Measurements from ENCODE around the gene WARS2. TPM values are rescaled to one million over a fixed set of nuclear protein-coding genes. Genes with fewer than 3 reads are reported as not detected.

The WARS2 gene
- total RNA-seq, 1 experiment from 2014 or later, result 18.1 TPM

DNA sequence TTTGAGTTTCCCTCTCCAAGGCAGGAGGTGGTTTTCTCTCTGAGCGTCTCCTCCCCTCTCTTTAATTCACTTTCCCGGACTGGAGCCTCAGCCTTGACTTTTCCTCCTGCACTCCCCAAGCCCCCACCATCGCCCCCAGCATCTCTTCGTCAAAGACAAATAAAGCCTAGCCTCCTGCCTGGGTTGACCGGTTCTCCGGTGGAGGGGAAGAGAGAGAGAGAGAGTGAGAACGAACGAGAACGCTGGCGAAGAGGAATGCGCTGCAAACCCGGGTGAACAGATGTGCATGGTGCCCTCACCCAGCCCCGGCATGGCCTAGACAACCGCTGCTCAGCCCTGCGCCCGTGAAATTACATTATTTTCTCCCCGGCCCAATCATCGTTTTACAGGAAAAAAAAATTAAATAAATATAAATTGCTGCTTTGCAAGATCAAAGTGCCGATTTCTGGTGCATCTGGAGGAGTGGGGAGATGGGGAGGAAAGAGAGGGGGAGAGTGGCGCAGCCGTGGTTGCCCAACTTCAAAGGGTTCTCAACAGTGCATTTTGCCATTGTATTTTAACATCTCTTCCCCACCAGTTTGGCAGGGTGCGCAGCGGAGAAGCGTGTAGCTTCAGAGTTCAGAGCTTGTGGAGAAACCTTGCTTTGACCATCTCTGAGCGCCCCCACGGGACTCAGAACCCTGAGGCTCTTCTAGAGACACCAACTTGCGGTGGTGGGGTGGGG, 140.9 kb downstream of the WARS2 start:
- no peak for ATAC-seq
- H3K9ac ChIP-seq (ENCODE audit: low read length), result no peak overlapping the region
- no peak for DNase-seq
- no peak overlapping the region for H2AFZ ChIP-seq (ENCODE audit: low read length)
- no TSS peak for BruUV-seq (replicated peaks)
- CTCF ChIA-PET, result no interaction called here
- H3K9me3 ChIP-seq (ENCODE audit: low read length), result no peaks in the 10 kb centered on the region
- no peak overlapping the region for H3K4me3 ChIP-seq (ENCODE audit: low read length)
- no peak overlapping the region for H3K27ac ChIP-seq (ENCODE audit: low read length)
- TF ChIP-seq EZH2phosphoT487 (IDR thresholded peaks at IDR 0.05; ENCODE audit: borderline replicate concordance, low read length), result no peak
- no peak for TF ChIP-seq EZH2 (IDR thresholded peaks at IDR 0.05; ENCODE audit: low read length, unreplicated experiment)
- TF ChIP-seq, protein P1, sequence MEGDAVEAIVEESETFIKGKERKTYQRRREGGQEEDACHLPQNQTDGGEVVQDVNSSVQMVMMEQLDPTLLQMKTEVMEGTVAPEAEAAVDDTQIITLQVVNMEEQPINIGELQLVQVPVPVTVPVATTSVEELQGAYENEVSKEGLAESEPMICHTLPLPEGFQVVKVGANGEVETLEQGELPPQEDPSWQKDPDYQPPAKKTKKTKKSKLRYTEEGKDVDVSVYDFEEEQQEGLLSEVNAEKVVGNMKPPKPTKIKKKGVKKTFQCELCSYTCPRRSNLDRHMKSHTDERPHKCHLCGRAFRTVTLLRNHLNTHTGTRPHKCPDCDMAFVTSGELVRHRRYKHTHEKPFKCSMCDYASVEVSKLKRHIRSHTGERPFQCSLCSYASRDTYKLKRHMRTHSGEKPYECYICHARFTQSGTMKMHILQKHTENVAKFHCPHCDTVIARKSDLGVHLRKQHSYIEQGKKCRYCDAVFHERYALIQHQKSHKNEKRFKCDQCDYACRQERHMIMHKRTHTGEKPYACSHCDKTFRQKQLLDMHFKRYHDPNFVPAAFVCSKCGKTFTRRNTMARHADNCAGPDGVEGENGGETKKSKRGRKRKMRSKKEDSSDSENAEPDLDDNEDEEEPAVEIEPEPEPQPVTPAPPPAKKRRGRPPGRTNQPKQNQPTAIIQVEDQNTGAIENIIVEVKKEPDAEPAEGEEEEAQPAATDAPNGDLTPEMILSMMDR (conservative IDR thresholded peaks at IDR 0.05; ENCODE audit: low read depth, low read length), result no peak
- no peaks in the 10 kb centered on the region for H3K36me3 ChIP-seq (ENCODE audit: low read depth, low read length)
- no peaks in the 10 kb centered on the region for H3K27me3 ChIP-seq (ENCODE audit: low read length)
- no peaks in the 10 kb centered on the region for H4K20me1 ChIP-seq (ENCODE audit: low read length)
- intact Hi-C loops (cut with micrococcal nuclease), result no loop called here
- peaks cover 17% of the 10 kb centered on the region for H3K4me1 ChIP-seq (ENCODE audit: insufficient read depth, low read length)
- H3K9me2 ChIP-seq (replicated peaks; ENCODE audit: low read length), result no peaks in the 10 kb centered on the region
- H3K79me2 ChIP-seq (ENCODE audit: low read length), result no peaks in the 10 kb centered on the region
- POLR2A ChIA-PET (ENCODE audit: unreplicated experiment), result no interaction called here
- no peak overlapping the region for H3K4me2 ChIP-seq (ENCODE audit: low read length)
- no peaks in the 10 kb centered on the region for H3F3A ChIP-seq (ENCODE audit: low read length, unreplicated experiment)

DNA sequence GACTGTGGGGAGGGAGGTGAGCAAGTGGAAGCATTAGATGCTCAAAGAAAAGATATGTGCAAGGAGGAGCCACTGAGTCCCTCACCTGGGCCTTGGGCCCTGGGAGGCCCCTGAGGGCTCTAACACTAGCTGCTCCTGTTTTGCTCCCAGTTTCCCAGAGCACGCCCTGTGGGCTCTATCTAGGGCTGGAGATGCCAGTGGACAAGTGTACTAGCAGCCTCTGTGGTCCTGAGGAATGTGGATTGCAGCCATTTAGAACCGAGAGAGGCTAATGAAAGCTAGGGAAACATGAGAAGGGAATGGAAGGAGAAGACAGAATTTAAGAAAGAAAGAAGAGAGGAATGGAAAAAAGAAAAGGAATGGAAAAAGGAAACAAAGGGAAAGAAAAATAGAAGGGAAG, 142.3 kb downstream of the WARS2 start:
- ChIA-PET POLR2A (ENCODE audit: unreplicated experiment) (no interaction called here), CTCF (no interaction called here)
- no peaks in the 10 kb centered on the region for H3K27me3 ChIP-seq (ENCODE audit: low read length)
- H3K36me3 ChIP-seq (ENCODE audit: low read depth, low read length), result no peaks in the 10 kb centered on the region
- no peaks in the 10 kb centered on the region for H4K20me1 ChIP-seq (ENCODE audit: low read length)
- TF ChIP-seq EZH2phosphoT487 (IDR thresholded peaks at IDR 0.05; ENCODE audit: borderline replicate concordance, low read length) (no peak), EZH2 (IDR thresholded peaks at IDR 0.05; ENCODE audit: low read length, unreplicated experiment) (no peak)
- TF ChIP-seq, protein P1 (conservative IDR thresholded peaks at IDR 0.05; ENCODE audit: low read depth, low read length), result no peak
- H3K4me2 ChIP-seq (ENCODE audit: low read length), result no peak overlapping the region
- H2AFZ ChIP-seq (ENCODE audit: low read length), result no peak overlapping the region
- H3K4me1 ChIP-seq (ENCODE audit: insufficient read depth, low read length), result peaks cover 17% of the 10 kb centered on the region
- no peaks in the 10 kb centered on the region for H3K79me2 ChIP-seq (ENCODE audit: low read length)
- intact Hi-C loops (cut with micrococcal nuclease), result no loop called here
- no TSS peak for BruUV-seq (replicated peaks)
- H3K27ac ChIP-seq (ENCODE audit: low read length), result no peak overlapping the region
- H3K9me2 ChIP-seq (replicated peaks; ENCODE audit: low read length), result no peaks in the 10 kb centered on the region
- no peaks in the 10 kb centered on the region for H3K9me3 ChIP-seq (ENCODE audit: low read length)
- no peak overlapping the region for H3K9ac ChIP-seq (ENCODE audit: low read length)
- DNase-seq (no peak), ATAC-seq (no peak)
- no peaks in the 10 kb centered on the region for H3F3A ChIP-seq (ENCODE audit: low read length, unreplicated experiment)
- no peak overlapping the region for H3K4me3 ChIP-seq (ENCODE audit: low read length)

DNA sequence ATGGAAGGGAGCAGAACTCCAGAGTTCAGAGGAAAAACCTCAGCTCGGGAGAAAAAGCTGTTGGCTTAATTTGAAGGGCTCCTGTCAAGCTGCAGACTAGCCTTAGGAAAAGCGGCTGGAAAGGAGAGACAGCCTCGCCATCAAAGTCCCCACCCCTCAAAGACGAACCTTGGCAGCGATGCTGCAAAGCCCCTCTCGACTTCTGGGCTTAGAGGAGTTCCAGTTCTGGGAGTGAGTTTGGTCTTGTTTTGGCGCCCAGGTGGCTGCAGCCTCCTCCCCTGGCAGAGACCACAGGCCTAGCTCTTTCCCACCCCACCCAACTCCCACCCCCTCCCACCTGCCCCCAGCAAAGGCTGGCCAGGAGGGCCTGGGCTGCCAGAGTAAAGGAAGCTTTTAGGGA, 143.2 kb downstream of the WARS2 start:
- H3K27ac ChIP-seq (ENCODE audit: low read length), result no peak overlapping the region
- intact Hi-C loops (cut with micrococcal nuclease), result no loop called here
- ChIA-PET POLR2A (ENCODE audit: unreplicated experiment) (no interaction called here), CTCF (no interaction called here)
- BruUV-seq (replicated peaks), result no TSS peak
- H3K4me1 ChIP-seq (ENCODE audit: insufficient read depth, low read length), result peaks cover 13% of the 10 kb centered on the region
- no peak overlapping the region for H2AFZ ChIP-seq (ENCODE audit: low read length)
- ATAC-seq (no peak), DNase-seq (no peak)
- no peaks in the 10 kb centered on the region for H3K9me2 ChIP-seq (replicated peaks; ENCODE audit: low read length)
- H3K27me3 ChIP-seq (ENCODE audit: low read length), result no peaks in the 10 kb centered on the region
- no peaks in the 10 kb centered on the region for H3K36me3 ChIP-seq (ENCODE audit: low read depth, low read length)
- no peaks in the 10 kb centered on the region for H3K9me3 ChIP-seq (ENCODE audit: low read length)
- no peaks in the 10 kb centered on the region for H3K79me2 ChIP-seq (ENCODE audit: low read length)
- no peak overlapping the region for H3K9ac ChIP-seq (ENCODE audit: low read length)
- no peaks in the 10 kb centered on the region for H4K20me1 ChIP-seq (ENCODE audit: low read length)
- TF ChIP-seq EZH2 (IDR thresholded peaks at IDR 0.05; ENCODE audit: low read length, unreplicated experiment) (no peak), EZH2phosphoT487 (IDR thresholded peaks at IDR 0.05; ENCODE audit: borderline replicate concordance, low read length) (no peak)
- TF ChIP-seq, protein P1 (conservative IDR thresholded peaks at IDR 0.05; ENCODE audit: low read depth, low read length), result no peak
- no peaks in the 10 kb centered on the region for H3F3A ChIP-seq (ENCODE audit: low read length, unreplicated experiment)
- no peak overlapping the region for H3K4me2 ChIP-seq (ENCODE audit: low read length)
- no peak overlapping the region for H3K4me3 ChIP-seq (ENCODE audit: low read length)

Measured in PC-3 (cell line).